Measurements from ENCODE around the gene MAFB. TPM values are rescaled to one million over a fixed set of nuclear protein-coding genes. Genes with fewer than 3 reads are reported as not detected.

MAFB gene
- total and polyA plus RNA-seq, 2 donors (not counting 1 experiment from before 2014, with no cell fraction given), result 0.40 to 3.0 TPM

DNA sequence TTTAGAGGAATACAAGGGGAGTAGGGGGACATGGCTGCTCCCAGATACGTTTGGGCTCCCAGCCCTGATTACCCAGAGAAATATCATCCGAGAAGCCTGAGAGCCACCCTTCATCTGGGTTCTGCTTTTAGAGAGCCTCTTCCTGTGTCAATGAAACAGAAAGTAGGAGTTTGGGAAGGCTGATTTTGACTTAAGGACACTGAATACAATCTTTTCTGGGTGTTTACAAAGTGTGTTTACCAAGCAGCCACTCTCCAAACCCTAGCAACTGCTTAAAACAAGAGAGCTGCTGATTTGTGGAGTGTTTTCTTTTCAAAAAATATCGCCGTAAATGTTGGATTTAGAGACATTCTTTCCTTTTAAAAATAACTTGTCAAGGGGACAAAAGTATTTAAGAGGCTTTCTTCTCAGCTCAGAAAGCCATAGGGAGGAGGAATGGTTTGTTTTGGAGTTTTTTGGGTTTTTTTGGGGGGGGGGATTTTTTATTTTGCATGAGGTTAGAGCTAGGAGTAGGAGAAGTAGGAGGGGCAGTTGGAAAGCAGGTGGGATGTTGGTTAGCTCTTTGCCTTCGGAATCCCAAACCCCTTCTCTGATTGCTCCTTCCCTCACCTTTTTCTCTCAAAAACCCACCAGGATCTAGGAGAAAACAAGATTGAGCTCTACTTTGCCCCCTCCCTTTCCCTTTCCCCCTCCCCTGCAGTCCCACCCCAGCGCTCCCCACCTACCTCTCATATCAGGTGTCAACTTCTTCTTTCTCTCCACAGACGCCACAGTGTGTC lies 12.4 kb downstream of the MAFB start:
- DNase-seq (ENCODE audit: low read depth in 2 of 2), result no peak
- Histone ChIP-seq H3K4me1 (ENCODE audit: control insufficient read depth, extremely low read depth, insufficient read depth, low read length) (no peaks in the 10 kb centered on the region), H2AFZ (ENCODE audit: low read length) (no peak overlapping the region), H3K36me3 (ENCODE audit: control insufficient read depth, insufficient read depth, low read length) (no peaks in the 10 kb centered on the region), H3K27me3 (ENCODE audit: control insufficient read depth, insufficient read depth, low read length) (no peaks in the 10 kb centered on the region), H3K9ac (ENCODE audit: insufficient read depth, low read length) (no peak overlapping the region), H3K27ac (ENCODE audit: insufficient read depth, low read length) (no peak overlapping the region), H3K4me2 (ENCODE audit: extremely low read depth, insufficient read depth, low read length) (no peak overlapping the region), H3K9me3 (ENCODE audit: control insufficient read depth, insufficient read depth, low read depth, low read length) (no peaks in the 10 kb centered on the region), H4K20me1 (ENCODE audit: control insufficient read depth, extremely low read depth, insufficient read depth, low read length) (no peaks in the 10 kb centered on the region), H3K4me3 (replicated peaks in 1 of 4; ENCODE audit: control extremely low read depth in 1 of 4, insufficient read depth in 1 of 4, low read depth in 3 of 4, low read length in 4 of 4) (no peak overlapping the region), H3K79me2 (ENCODE audit: control insufficient read depth, insufficient read depth, low read length) (no peaks in the 10 kb centered on the region)
- no peak for TF ChIP-seq EZH2 (IDR thresholded peaks at IDR 0.05; ENCODE audit: low read length, missing control alignments)
- TF ChIP-seq, protein P1, sequence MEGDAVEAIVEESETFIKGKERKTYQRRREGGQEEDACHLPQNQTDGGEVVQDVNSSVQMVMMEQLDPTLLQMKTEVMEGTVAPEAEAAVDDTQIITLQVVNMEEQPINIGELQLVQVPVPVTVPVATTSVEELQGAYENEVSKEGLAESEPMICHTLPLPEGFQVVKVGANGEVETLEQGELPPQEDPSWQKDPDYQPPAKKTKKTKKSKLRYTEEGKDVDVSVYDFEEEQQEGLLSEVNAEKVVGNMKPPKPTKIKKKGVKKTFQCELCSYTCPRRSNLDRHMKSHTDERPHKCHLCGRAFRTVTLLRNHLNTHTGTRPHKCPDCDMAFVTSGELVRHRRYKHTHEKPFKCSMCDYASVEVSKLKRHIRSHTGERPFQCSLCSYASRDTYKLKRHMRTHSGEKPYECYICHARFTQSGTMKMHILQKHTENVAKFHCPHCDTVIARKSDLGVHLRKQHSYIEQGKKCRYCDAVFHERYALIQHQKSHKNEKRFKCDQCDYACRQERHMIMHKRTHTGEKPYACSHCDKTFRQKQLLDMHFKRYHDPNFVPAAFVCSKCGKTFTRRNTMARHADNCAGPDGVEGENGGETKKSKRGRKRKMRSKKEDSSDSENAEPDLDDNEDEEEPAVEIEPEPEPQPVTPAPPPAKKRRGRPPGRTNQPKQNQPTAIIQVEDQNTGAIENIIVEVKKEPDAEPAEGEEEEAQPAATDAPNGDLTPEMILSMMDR (conservative IDR thresholded peaks at IDR 0.05 in 1 of 2, IDR thresholded peaks at IDR 0.05 in 1 of 2; ENCODE audit: low read depth in 1 of 2, low read length in 2 of 2), result no peak

DNA sequence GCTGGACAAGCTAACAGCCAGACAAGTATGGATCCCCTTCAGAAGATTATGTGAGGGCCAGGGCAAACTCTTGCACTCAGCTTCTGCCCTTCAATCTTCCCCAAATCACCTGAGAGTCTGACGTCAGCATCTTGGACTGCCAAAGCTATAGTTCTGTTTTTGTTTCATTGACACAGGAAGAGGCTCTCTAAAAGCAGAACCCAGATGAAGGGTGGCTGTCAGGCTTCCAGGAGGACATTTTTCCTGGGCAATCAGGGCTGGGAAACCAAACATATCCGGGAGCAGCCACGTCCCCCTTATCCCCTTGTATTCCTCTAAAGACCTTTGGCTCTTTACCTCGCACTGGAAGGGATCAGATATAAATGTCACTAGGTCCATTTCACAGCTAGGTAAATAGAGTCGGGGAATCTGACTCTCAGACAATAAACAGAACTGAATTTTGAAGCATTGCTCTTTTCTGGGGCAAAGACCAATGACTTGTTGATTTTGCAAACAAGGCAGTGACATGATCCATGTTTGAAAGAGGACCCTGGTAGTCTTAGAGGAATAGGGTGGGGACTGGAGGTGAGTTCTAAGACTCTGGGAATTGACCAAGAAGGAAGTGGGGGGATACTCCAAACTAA lies 13.3 kb downstream of the MAFB start:
- no peaks in the 10 kb centered on the region for H3K79me2 ChIP-seq (ENCODE audit: control insufficient read depth, insufficient read depth, low read length)
- no peak overlapping the region for H3K4me2 ChIP-seq (ENCODE audit: extremely low read depth, insufficient read depth, low read length)
- H3K36me3 ChIP-seq (ENCODE audit: control insufficient read depth, insufficient read depth, low read length), result no peaks in the 10 kb centered on the region
- no peaks in the 10 kb centered on the region for H3K9me3 ChIP-seq (ENCODE audit: control insufficient read depth, insufficient read depth, low read depth, low read length)
- no peak for DNase-seq (ENCODE audit: low read depth in 2 of 2)
- no peaks in the 10 kb centered on the region for H3K27me3 ChIP-seq (ENCODE audit: control insufficient read depth, insufficient read depth, low read length)
- no peak overlapping the region for H3K4me3 ChIP-seq (replicated peaks in 1 of 4; ENCODE audit: control extremely low read depth in 1 of 4, insufficient read depth in 1 of 4, low read depth in 3 of 4, low read length in 4 of 4)
- no peaks in the 10 kb centered on the region for H3K4me1 ChIP-seq (ENCODE audit: control insufficient read depth, extremely low read depth, insufficient read depth, low read length)
- no peak overlapping the region for H2AFZ ChIP-seq (ENCODE audit: low read length)
- H3K27ac ChIP-seq (ENCODE audit: insufficient read depth, low read length), result no peak overlapping the region
- H3K9ac ChIP-seq (ENCODE audit: insufficient read depth, low read length), result no peak overlapping the region
- TF ChIP-seq, protein P1 (conservative IDR thresholded peaks at IDR 0.05 in 1 of 2, IDR thresholded peaks at IDR 0.05 in 1 of 2; ENCODE audit: low read depth in 1 of 2, low read length in 2 of 2), result no peak
- TF ChIP-seq EZH2 (IDR thresholded peaks at IDR 0.05; ENCODE audit: low read length, missing control alignments), result no peak
- no peaks in the 10 kb centered on the region for H4K20me1 ChIP-seq (ENCODE audit: control insufficient read depth, extremely low read depth, insufficient read depth, low read length)

DNA sequence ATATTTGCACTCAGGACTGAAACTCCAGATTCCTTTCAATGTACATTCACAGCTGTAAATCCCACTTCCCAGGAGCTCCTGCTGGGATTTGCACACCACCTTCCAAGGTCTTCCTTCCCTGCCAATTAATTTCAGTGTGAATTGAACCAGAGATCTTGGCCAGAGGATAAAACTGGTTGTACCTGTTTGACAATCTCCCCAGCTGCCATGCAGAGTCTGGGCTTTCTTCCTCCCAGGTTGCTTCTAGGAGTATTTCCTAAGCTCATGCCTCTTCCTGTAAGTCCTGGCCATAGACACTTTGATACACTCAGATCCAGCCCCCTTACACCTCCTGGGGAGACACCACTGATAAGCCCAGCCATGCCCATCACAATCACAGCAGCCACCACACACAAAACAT lies 15.6 kb downstream of the MAFB start:
- Histone ChIP-seq H3K27ac (ENCODE audit: insufficient read depth, low read length) (no peak overlapping the region), H3K9ac (ENCODE audit: insufficient read depth, low read length) (no peak overlapping the region), H3K4me2 (ENCODE audit: extremely low read depth, insufficient read depth, low read length) (no peak overlapping the region), H3K4me3 (replicated peaks in 1 of 4; ENCODE audit: control extremely low read depth in 1 of 4, insufficient read depth in 1 of 4, low read depth in 3 of 4, low read length in 4 of 4) (no peak overlapping the region), H2AFZ (ENCODE audit: low read length) (no peak overlapping the region), H3K36me3 (ENCODE audit: control insufficient read depth, insufficient read depth, low read length) (no peaks in the 10 kb centered on the region), H3K4me1 (ENCODE audit: control insufficient read depth, extremely low read depth, insufficient read depth, low read length) (no peaks in the 10 kb centered on the region), H3K27me3 (ENCODE audit: control insufficient read depth, insufficient read depth, low read length) (no peaks in the 10 kb centered on the region), H3K79me2 (ENCODE audit: control insufficient read depth, insufficient read depth, low read length) (no peaks in the 10 kb centered on the region), H4K20me1 (ENCODE audit: control insufficient read depth, extremely low read depth, insufficient read depth, low read length) (no peaks in the 10 kb centered on the region), H3K9me3 (ENCODE audit: control insufficient read depth, insufficient read depth, low read depth, low read length) (no peaks in the 10 kb centered on the region)
- TF ChIP-seq, protein P1 (conservative IDR thresholded peaks at IDR 0.05 in 1 of 2, IDR thresholded peaks at IDR 0.05 in 1 of 2; ENCODE audit: low read depth in 1 of 2, low read length in 2 of 2), result no peak
- TF ChIP-seq EZH2 (IDR thresholded peaks at IDR 0.05; ENCODE audit: low read length, missing control alignments), result no peak
- no peak for DNase-seq (ENCODE audit: low read depth in 2 of 2)

All from fibroblast of lung (primary cell).